Heart right ventricle (tissue), 16 donors: ENCODE results near the gene RTL10. TPM values are rescaled to one million over a fixed set of nuclear protein-coding genes. Genes with fewer than 3 reads are reported as not detected.

Source experiments
- ATAC-seq, 8 donors: fragments of 200-7000 bp; cut with Tn5 transposase; one replicate each; pipeline ENCODE4 v1.9.1; 2020; ENCODE audit warnings: mild to moderate bottlenecking in 8 of 8, moderate library complexity in 8 of 8, moderate number of reproducible peaks in 1 of 8
- DNase-seq, 2 donors: peaks; one replicate each; pipeline ENCODE4 v3.0.0-alpha.2; 2020
- H3K27ac ChIP-seq, 10 donors: fragments of 200-600 bp; sonication (generic) in 2 of 10; one replicate each; pipeline versions ENCODE4 v1.5.0 to v1.8.0; 2020 to 2022; ENCODE audit warnings: mild to moderate bottlenecking in 3 of 10
- H3K27me3 ChIP-seq, 7 donors: fragments of 200-600 bp; one replicate each; pipeline ENCODE4 v1.8.0; 2021 to 2022; ENCODE audit warnings: mild to moderate bottlenecking in 2 of 7
- H3K36me3 ChIP-seq, 9 donors: fragments of 200-600 bp; sonication (generic) in 1 of 9; one replicate each; pipeline versions ENCODE4 v1.5.0 to v1.8.0; 2020 to 2022; ENCODE audit warnings: mild to moderate bottlenecking in 2 of 9
- H3K4me1 ChIP-seq, 9 donors: fragments of 200-600 bp; sonication (generic) in 1 of 9; one replicate each; pipeline versions ENCODE4 v1.5.0 to v1.8.0; 2020 to 2022; ENCODE audit warnings: mild to moderate bottlenecking in 4 of 9
- H3K4me3 ChIP-seq, 10 donors: fragments of 200-600 bp; sonication (generic) in 2 of 10; one replicate each; pipeline versions ENCODE4 v1.5.0 to v1.8.0; 2020 to 2022; ENCODE audit warnings: mild to moderate bottlenecking in 7 of 10, moderate library complexity in 2 of 10
- H3K9me3 ChIP-seq, 11 donors: fragments of 200-600 bp in 10 of 11; sonication (generic) in 2 of 11; one replicate each; pipeline versions ENCODE4 v1.5.0 to v1.8.0; 2013 to 2022; ENCODE audit warnings: mild to moderate bottlenecking in 2 of 11, control low read depth in 1 of 11, moderate library complexity in 1 of 11
- WGBS, 2 donors: extraction: QIAGEN DNeasy Blood & Tissue Kit; methylation state at CpG; one replicate each; pipeline ENCODE4 v1.1.7; 2013; ENCODE audit warnings: inconsistent platforms in 1 of 2; 5-methylcytosine and 5-hydroxymethylcytosine counted together
- intact Hi-C, 10 donors: fragments of 100-400 bp; cut with DNase I; formaldehyde crosslinking; loops; one replicate each; pipeline versions ENCODE4 v1.11.1 to v1.14.2; 2022
- polyA plus RNA-seq, 2 donors: library from polyadenylated mRNA; stranded (reverse); fragments of 200-250 nt; gene quantifications; one replicate each; pipeline ENCODE4 v1.2.3, GENCODE V29; 2013
- total RNA-seq, 10 donors: library from RNA; stranded (reverse); fragmentation: NEBNext Ultra II Directional in 3 of 10; extraction: Animal tissue kit (Norgen Biotek cat#: 25700) in 3 of 10; gene quantifications; one replicate each; pipeline versions ENCODE4 v1.2.1 to v1.2.4, GENCODE V29; 2021 to 2023
- TF ChIP-seq, protein P1 (sequence below), 9 donors: fragments of 200-600 bp; sonication (generic) in 2 of 9; IDR thresholded peaks; one replicate each; pipeline versions ENCODE4 v1.5.0 to v1.8.0; 2021 to 2022; ENCODE audit warnings: antibody characterized with exemption in 9 of 9, mild to moderate bottlenecking in 5 of 9, moderate library complexity in 1 of 9
- donor health status: Arrhythmogenic right ventricular cardiomyopathy.
- donor health status: ischemic (EF 13 %, LVEDD 7.1; RV severe dilation, severe dysfunction).
- donor health status: healthy with polysubstance abuse.
- donor health status: DM: no; HTN: yes; CAD: no.
- donor health status: DM: no; HTN: no; CAD: no.
- donor health status: ischemic (EF 25% LVEDD 6.9; RV normal size, moderate dysfunction).
- donor health status: ischemic (EF 25% LVEDD 5.7; RV mildly dilated, moderate dysfunction).
- donor health status: healthy.
- donor health status: DM: yes; HTN: yes; CAD: no.
- donor health status: Ischemic cardiomyopathy.
- donor health status: ischemic (EF 35%, LVEDD 5.7; RV mildly dilated, moderate dysfunction).
- donor health status: nonischemic (EF 11% LVEDD 7.7; RV severe dilation, severe dysfunction).
- donor health status: DM: yes; HTN: yes; CAD: no.
- donor health status: PGD.
- donor health status: ischemic (EF 29% LVEDD 5.4; RV normal size, mild dysfunction).
- donor health status: nonischemic (EF 23%, LVEDD 6.1; RV moderate dilation, normal function).

Gene RTL10
- total and polyA plus RNA-seq, 12 donors, result 4.0 to 12.0 (median 7.1) TPM

DNA sequence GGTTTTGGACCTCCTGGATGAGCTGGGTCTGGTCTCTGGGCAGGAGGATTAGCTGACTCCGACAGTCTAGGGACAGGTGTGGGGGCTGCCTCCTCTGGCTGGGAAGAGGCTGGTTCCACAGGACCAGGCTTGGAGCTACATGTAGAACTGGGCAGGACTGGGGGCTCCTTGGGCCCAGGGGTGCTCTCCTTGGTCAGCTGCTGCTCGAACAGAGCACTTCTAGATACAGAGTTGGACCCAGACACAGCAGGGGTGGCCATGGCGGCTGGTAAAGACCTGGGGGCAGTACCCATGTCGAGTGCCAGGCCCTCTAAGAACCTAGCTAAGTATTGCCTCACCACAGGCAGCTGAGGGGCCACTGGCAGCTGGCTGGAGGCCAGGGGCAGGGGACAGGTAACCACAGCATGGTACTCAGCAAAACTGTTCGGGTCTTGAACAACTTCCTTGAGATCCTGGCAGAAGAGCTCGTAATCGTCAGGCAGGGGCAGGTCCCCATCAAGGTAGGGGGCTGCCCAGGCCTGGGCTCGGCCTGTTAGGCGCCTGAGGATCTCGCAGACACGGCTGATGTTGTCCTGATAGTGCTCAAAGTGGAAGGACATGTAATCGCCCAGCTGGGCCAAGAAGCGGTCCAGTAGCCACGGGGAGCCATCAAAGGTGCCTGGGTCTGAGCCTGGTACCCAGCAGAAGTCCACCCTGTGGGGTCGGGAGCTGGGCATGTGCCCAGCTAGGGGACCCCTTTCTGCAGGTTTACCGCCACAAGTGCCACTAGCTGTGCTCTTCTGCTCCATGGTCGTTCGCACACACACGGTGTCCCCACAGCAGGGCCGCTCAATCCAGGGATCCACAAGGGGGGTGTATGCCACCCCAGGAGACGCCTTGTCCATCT, 3.1 kb downstream of the RTL10 start:
- no peak overlapping the region for H3K4me3 ChIP-seq
- DNase-seq (no peak), ATAC-seq (no peak)
- 92 to 95% methylated on average over 21 of the region's 21 CpGs for WGBS, 2 donors
- no peak overlapping the region for H3K27ac ChIP-seq
- TF ChIP-seq, protein P1, sequence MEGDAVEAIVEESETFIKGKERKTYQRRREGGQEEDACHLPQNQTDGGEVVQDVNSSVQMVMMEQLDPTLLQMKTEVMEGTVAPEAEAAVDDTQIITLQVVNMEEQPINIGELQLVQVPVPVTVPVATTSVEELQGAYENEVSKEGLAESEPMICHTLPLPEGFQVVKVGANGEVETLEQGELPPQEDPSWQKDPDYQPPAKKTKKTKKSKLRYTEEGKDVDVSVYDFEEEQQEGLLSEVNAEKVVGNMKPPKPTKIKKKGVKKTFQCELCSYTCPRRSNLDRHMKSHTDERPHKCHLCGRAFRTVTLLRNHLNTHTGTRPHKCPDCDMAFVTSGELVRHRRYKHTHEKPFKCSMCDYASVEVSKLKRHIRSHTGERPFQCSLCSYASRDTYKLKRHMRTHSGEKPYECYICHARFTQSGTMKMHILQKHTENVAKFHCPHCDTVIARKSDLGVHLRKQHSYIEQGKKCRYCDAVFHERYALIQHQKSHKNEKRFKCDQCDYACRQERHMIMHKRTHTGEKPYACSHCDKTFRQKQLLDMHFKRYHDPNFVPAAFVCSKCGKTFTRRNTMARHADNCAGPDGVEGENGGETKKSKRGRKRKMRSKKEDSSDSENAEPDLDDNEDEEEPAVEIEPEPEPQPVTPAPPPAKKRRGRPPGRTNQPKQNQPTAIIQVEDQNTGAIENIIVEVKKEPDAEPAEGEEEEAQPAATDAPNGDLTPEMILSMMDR (IDR thresholded peaks at IDR 0.05), result no peak
- no peaks in the 10 kb centered on the region for H3K27me3 ChIP-seq
- peaks cover 18 to 33% (median 27%) of the 10 kb centered on the region in 9 donors for H3K4me1 ChIP-seq
- H3K36me3 ChIP-seq, result peaks cover 0 to 36% (median 10%) of the 10 kb centered on the region in 9 donors
- H3K9me3 ChIP-seq, result peaks cover 0 to 6% (median 0%) of the 10 kb centered on the region in 11 donors
- intact Hi-C loops, result loop anchor here in 1 of 10 donors (5.0 kb wide), 1 partner anchor 49 kb away; no protein-coding TSS in a partner anchor

- peaks cover 0 to 6% (median 0%) of the 10 kb centered on the region in 11 donors for H3K9me3 ChIP-seq
- intact Hi-C loops, result loop anchor here in 1 of 10 donors (5.0 kb wide), 1 partner anchor 48 kb away; no protein-coding TSS in a partner anchor
- H3K4me3 ChIP-seq, result no peak overlapping the region
- H3K4me1 ChIP-seq, result peaks cover 13 to 27% (median 20%) of the 10 kb centered on the region in 9 donors
- no peak overlapping the region for H3K27ac ChIP-seq
- H3K27me3 ChIP-seq, result no peaks in the 10 kb centered on the region
- WGBS, 2 donors, result 90 to 91% methylated on average over 9 of the region's 9 CpGs
- DNase-seq, result no peak
- TF ChIP-seq, protein P1 (IDR thresholded peaks at IDR 0.05), result no peak
- H3K36me3 ChIP-seq, result peaks cover 0 to 36% (median 10%) of the 10 kb centered on the region in 9 donors
- no peak for ATAC-seq
These were observed 3.9 kb downstream of the RTL10 start for GRCh38 chr22:19850763-19851109.

- intact Hi-C loops, result loop anchor here in 4 of 10 donors (5.0 to 10.0 kb wide), 4 partner anchors 45 to 95 kb away; no protein-coding TSS in a partner anchor
- Histone ChIP-seq H3K4me1 (peaks cover 8 to 23% (median 19%) of the 10 kb centered on the region in 9 donors), H3K36me3 (peaks cover 0 to 36% (median 10%) of the 10 kb centered on the region in 9 donors), H3K4me3 (no peak overlapping the region), H3K27ac (no peak overlapping the region), H3K27me3 (no peaks in the 10 kb centered on the region), H3K9me3 (peaks cover 0 to 6% (median 0%) of the 10 kb centered on the region in 11 donors)
- WGBS, 2 donors, result 93 to 94% methylated on average over 9 of the region's 9 CpGs
- DNase-seq, result no peak
- TF ChIP-seq, protein P1 (IDR thresholded peaks at IDR 0.05), result no peak
- no peak for ATAC-seq
These were observed 4.6 kb downstream of the RTL10 start for GRCh38 chr22:19849835-19850762.
